GM12878 (cell line): ENCODE measurements around the gene RIN1. TPM values are rescaled to one million over a fixed set of nuclear protein-coding genes. Genes with fewer than 3 reads are reported as not detected.

Source experiments
- ATAC-seq: fragments of 200-7000 bp; cut with Tn5 transposase; 3 replicates; pipeline ENCODE4 v1.9.1; 2020; ENCODE audit warnings: mild to moderate bottlenecking, moderate library complexity
- BruUV-seq: library from RNA; stranded (reverse); fragments of 400-500 nt; replicated peaks from 2 replicates; lab custom pipeline; 2021; lab: Mats Ljungman, UMichigan
- CTCF ChIA-PET: fragments of 300-600 bp; sonication (Branson Sonifier 250); formaldehyde crosslinking; extraction: SDS; loops from one replicate; lab custom pipeline; 2021; ENCODE audit warnings: inconsistent platforms; lab: Yijun Ruan, JAX
- POLR2A ChIA-PET: fragments of 350-600 bp; formaldehyde crosslinking; extraction: SDS; loops from one replicate; lab custom pipeline; 2021; ENCODE audit warnings: inconsistent platforms; lab: Charles Lee
- RAD21 ChIA-PET: fragments of 300-600 bp; sonication (Branson Sonifier 250); formaldehyde crosslinking; loops from one replicate; lab custom pipeline; 2023; ENCODE audit warnings: antibody characterized with exemption; ENCODE audit not compliant: unreplicated experiment; lab: Charles Lee
- SMC1A ChIA-PET: fragments of 300-600 bp; sonication (Branson Sonifier 250); formaldehyde crosslinking; loops from one replicate; lab custom pipeline; 2023; ENCODE audit not compliant: unreplicated experiment, uncharacterized antibody; lab: Charles Lee
- DNase-seq: peaks from one replicate; pipeline ENCODE4 v3.0.0-alpha.2; 2011; ENCODE audit warnings: low read depth, low spot score
- FAIRE-seq: peaks from 3 replicates; lab custom pipeline; 2011; peaks lifted over from hg19 to GRCh38; lab: Jason Lieb, UNC
- H2AFZ ChIP-seq: 2 replicates; pipeline ENCODE4 v1.6.0; 2011; ENCODE audit warnings: low read depth, low read length, control low read depth; ENCODE audit not compliant: control insufficient read depth
- H3K27ac ChIP-seq: 2 replicates; pipeline ENCODE4 v1.5.1; 2011; ENCODE audit warnings: control low read depth; ENCODE audit not compliant: control insufficient read depth, insufficient read depth
- H3K27me3 ChIP-seq, 2 experiments: replicated peaks in 1 of 2; 2 replicates each; pipeline versions ENCODE4 v1.6.0 to v1.6.1; 2011; ENCODE audit warnings: low read length in 1 of 2; ENCODE audit not compliant: control insufficient read depth in 2 of 2, insufficient read depth in 2 of 2
- H3K36me3 ChIP-seq, 2 experiments: 2 replicates each; pipeline ENCODE4 v1.5.1; 2011; ENCODE audit warnings: low read length in 1 of 2; ENCODE audit not compliant: control insufficient read depth in 2 of 2, insufficient read depth in 2 of 2
- H3K4me1 ChIP-seq: 2 replicates; pipeline ENCODE4 v1.6.1; 2011; ENCODE audit warnings: mild to moderate bottlenecking, low read length, moderate library complexity, mixed read lengths; ENCODE audit not compliant: control insufficient read depth, insufficient read depth
- H3K4me2 ChIP-seq: 2 replicates; pipeline ENCODE4 v1.6.0; 2011; ENCODE audit warnings: control low read depth; ENCODE audit not compliant: control insufficient read depth, insufficient read depth
- H3K4me3 ChIP-seq: fragments of 200-600 bp; sonication (generic); 2 replicates; pipeline ENCODE4 v1.5.1; 2016
- H3K79me2 ChIP-seq: 2 replicates; pipeline ENCODE4 v1.6.0; 2011; ENCODE audit warnings: low read length; ENCODE audit not compliant: control insufficient read depth, insufficient read depth
- H3K9ac ChIP-seq: 2 replicates; pipeline ENCODE4 v1.8.0; 2011; ENCODE audit warnings: low read length, control low read depth, mixed read lengths; ENCODE audit not compliant: control insufficient read depth, insufficient read depth
- H3K9me3 ChIP-seq: replicated peaks from 3 replicates; pipeline ENCODE4 v1.5.1; 2011; ENCODE audit warnings: mild to moderate bottlenecking, low read length; ENCODE audit not compliant: control insufficient read depth, insufficient read depth
- H4K20me1 ChIP-seq: 2 replicates; pipeline ENCODE4 v1.6.0; 2011; ENCODE audit not compliant: control insufficient read depth, insufficient read depth
- BCL3 ChIP-seq: IDR thresholded peaks from 2 replicates; pipeline ENCODE4 v1.6.1; 2011; ENCODE audit warnings: borderline replicate concordance, low read depth, mild to moderate bottlenecking, moderate library complexity, low read length; ENCODE audit not compliant: insufficient read depth, poor library complexity, severe bottlenecking
- HDAC6 ChIP-seq: fragments of 200-600 bp; sonication (generic); IDR thresholded peaks from one replicate; pipeline ENCODE4 v1.8.0; 2017; ENCODE audit warnings: antibody characterized with exemption; ENCODE audit not compliant: unreplicated experiment
- RBBP5 ChIP-seq: fragments of 200-600 bp; sonication (generic); conservative IDR thresholded peaks from 2 replicates; pipeline ENCODE4 v1.6.1; 2016
- STAT1 ChIP-seq: fragments of 450-650 bp; conservative IDR thresholded peaks from 2 replicates; pipeline ENCODE4 v1.6.1; 2014; ENCODE audit warnings: antibody characterized with exemption, mild to moderate bottlenecking
- WGBS: methylation state at CpG from one replicate; pipeline ENCODE4 v1.1.6; 2016; ENCODE audit warnings: low lambda C conversion rate; ENCODE audit not compliant: insufficient replicate concordance, insufficient coverage; ENCODE audit errors: missing lambda C conversion rate; 5-methylcytosine and 5-hydroxymethylcytosine counted together
- in situ Hi-C: fragments of 300-500 bp; cut with MboI; formaldehyde crosslinking; loops from 9 replicates; pipeline ENCODE4 v1.14.3; 2018; ENCODE audit warnings: mixed read lengths
- intact Hi-C: fragments of 100-400 bp; cut with micrococcal nuclease; formaldehyde crosslinking; loops from one replicate; pipeline ENCODE4 v1.14.2; 2022; ENCODE audit not compliant: unreplicated experiment
- polyA plus RNA-seq, 11 experiments: library from polyadenylated mRNA; depleted of rRNA in 4 of 11; unstranded in 6 of 11; stranded (reverse) in 5 of 11; fragments of >200 nt; fragmentation: Nextera tagmentation in 4 of 11; fragmentation: Illumina TruSeq in 1 of 11; extraction: Ambion mirVana in 4 of 11; extraction: Trizol in 1 of 11; gene quantifications; 1 replicate in 1 of 11; 2 replicates in 10 of 11; pipeline versions ENCODE4 v1.2.1 to v1.2.3, GENCODE V29; 2011 to 2016; ENCODE audit warnings: inconsistent platforms in 2 of 11, missing spikeins in 2 of 11, low read depth in 1 of 11
- total RNA-seq, 4 experiments: library from RNA; depleted of rRNA in 3 of 4; stranded (reverse); fragments of >200 nt in 3 of 4; fragmentation: Illumina TruSeq in 1 of 4; extraction: Trizol in 1 of 4; gene quantifications; 2 replicates each; pipeline versions ENCODE4 v1.2.1 to v1.2.3, GENCODE V29; 2013 to 2021

RIN1 gene
- total and polyA plus RNA-seq, 10 of the 15 experiments (the other 5 are each of a cell fraction or from before 2014, with no cell fraction given), result 0.04 to 0.69 (median 0.22) TPM; not detected in 1

GRCh38 chr11:66315498-66315885, 20.7 kb downstream of the RIN1 start:
- H3K9me3 ChIP-seq, result no peaks in the 10 kb centered on the region; the same call in 2 of the 3 replicates
- SMC1A ChIA-PET, result interaction anchor here (0.7 kb wide), 1 partner anchor 14 kb away, joined by 3 read pairs; no protein-coding TSS in a partner anchor
- H3K36me3 ChIP-seq, result no peaks in the 10 kb centered on the region
- no peaks in the 10 kb centered on the region; a peak in 1 of 4 replicates for H3K27me3 ChIP-seq
- no peak overlapping the region for H2AFZ ChIP-seq
- ATAC-seq, result no peak
- no peaks in the 10 kb centered on the region for H3K79me2 ChIP-seq
- WGBS, result 68% methylated on average over 14 of the region's 14 CpGs
- BruUV-seq, result no TSS peak
- no peak overlapping the region for H3K4me2 ChIP-seq
- FAIRE-seq, result no peak
- H3K9ac ChIP-seq, result no peak overlapping the region
- TF ChIP-seq HDAC6 (no peak), BCL3 (no peak), STAT1 (no peak), RBBP5 (no peak)
- no peak overlapping the region for H3K27ac ChIP-seq
- H3K4me3 ChIP-seq, result no peak overlapping the region
- RAD21 ChIA-PET, result no interaction called here
- DNase-seq, result no peak
- in situ Hi-C loops (no loop called here), intact Hi-C loops (no loop called here)
- POLR2A ChIA-PET, result no interaction called here
- H4K20me1 ChIP-seq, result no peaks in the 10 kb centered on the region
- CTCF ChIA-PET, result interaction anchor here (0.9 kb wide), 1 partner anchor 71 kb away, joined by 3 read pairs; no protein-coding TSS in a partner anchor
- peaks cover 18% of the 10 kb centered on the region for H3K4me1 ChIP-seq
